GM12864 (cell line): ENCODE results near the gene IQGAP1.

Source experiments
- DNase-seq: peaks from one replicate; pipeline ENCODE4 v3.0.0-alpha.2; 2011; ENCODE audit warnings: low read depth
- H3K4me3 ChIP-seq: 2 replicates; pipeline ENCODE4 v1.5.1; 2011; ENCODE audit warnings: mild to moderate bottlenecking, low read depth, low read length, control low read depth
- TF ChIP-seq, protein P1 (sequence below): IDR thresholded peaks from 2 replicates; pipeline ENCODE4 v1.5.1; 2011; ENCODE audit warnings: low read depth, mild to moderate bottlenecking, moderate library complexity, low read length, control low read depth, inconsistent platforms; ENCODE audit errors: missing control alignments

IQGAP1 gene

DNA sequence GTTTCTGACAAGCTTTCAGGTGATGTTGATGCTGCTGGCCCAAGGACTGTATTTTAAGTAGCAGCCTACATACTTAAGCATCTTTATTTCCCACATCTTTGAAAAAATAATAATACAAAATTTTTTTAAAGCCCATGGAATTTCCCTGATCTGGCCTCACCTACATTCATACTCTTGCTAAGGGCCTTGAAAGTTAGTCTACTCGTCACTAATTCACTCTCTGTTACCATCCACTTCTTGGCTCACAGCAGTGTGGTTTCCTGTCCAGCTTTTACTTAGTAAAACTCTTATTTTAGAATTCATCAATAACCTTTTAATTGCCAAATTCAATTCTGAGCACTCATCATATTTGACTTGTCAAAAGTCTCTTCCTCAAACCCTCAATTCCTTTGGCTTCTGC, 82.4 kb downstream of the IQGAP1 start:
- H3K4me3 ChIP-seq = no peak overlapping the region
- no peak for DNase-seq
- TF ChIP-seq, protein P1, sequence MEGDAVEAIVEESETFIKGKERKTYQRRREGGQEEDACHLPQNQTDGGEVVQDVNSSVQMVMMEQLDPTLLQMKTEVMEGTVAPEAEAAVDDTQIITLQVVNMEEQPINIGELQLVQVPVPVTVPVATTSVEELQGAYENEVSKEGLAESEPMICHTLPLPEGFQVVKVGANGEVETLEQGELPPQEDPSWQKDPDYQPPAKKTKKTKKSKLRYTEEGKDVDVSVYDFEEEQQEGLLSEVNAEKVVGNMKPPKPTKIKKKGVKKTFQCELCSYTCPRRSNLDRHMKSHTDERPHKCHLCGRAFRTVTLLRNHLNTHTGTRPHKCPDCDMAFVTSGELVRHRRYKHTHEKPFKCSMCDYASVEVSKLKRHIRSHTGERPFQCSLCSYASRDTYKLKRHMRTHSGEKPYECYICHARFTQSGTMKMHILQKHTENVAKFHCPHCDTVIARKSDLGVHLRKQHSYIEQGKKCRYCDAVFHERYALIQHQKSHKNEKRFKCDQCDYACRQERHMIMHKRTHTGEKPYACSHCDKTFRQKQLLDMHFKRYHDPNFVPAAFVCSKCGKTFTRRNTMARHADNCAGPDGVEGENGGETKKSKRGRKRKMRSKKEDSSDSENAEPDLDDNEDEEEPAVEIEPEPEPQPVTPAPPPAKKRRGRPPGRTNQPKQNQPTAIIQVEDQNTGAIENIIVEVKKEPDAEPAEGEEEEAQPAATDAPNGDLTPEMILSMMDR = no peak

DNA sequence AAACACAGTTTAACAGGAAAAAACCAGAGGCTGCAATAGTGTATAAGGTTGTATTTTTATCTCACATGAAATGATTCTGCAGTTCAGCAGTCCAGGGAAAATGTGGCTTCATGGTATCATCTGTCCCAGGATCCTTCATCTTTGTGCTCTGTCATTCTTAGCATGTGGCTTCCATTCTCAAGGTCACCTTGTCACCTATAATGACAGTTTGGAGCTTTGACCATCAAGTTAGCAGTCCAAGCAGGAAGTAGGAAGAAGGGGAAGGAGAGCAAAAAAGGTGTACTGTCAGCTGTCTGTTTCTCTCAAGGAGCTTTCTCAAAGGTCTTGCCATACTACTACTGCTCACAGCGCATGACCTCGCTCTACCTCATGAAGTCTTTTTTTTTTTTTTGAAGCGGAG, 83.1 kb downstream of the IQGAP1 start:
- TF ChIP-seq, protein P1 = no peak
- no peak overlapping the region for H3K4me3 ChIP-seq
- DNase-seq = no peak

GRCh38 chr15:90471769-90472168, 83.7 kb downstream of the IQGAP1 start:
- TF ChIP-seq, protein P1 = no peak
- no peak overlapping the region for H3K4me3 ChIP-seq
- DNase-seq = no peak

DNA sequence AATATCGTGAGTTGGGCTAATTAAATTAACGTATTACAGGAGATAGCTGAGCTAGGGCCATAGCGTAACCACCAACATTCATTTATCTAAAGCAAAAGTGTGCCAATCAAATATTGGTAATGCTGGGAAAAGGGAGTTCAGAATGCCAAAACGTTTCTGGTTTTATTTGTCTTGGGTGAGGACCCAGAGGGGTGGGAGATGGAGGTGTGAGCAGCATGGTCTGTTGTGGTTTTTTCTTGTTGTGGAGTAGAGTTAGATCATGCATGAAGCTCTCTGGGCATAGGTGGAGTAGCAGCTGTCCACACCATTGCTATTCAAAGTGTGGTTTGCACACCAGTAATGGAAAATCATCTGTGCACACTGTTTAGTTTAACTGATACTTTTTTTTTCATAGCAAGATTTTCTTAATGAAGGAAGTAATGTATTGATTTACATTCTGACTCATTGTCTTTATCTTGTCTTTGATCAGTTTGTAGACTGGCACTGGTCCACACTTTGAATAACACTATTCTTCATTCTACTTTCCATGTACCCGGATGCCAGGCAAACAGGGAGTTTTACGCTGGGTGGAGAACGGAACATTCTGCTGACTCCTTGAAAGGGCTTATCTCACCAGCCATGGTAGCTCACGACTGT, 90.9 kb downstream of the IQGAP1 start:
- TF ChIP-seq, protein P1 = no peak
- no peak overlapping the region for H3K4me3 ChIP-seq
- DNase-seq = no peak

- TF ChIP-seq, protein P1 = no peak
- DNase-seq = no peak
- no peak overlapping the region for H3K4me3 ChIP-seq
Observed at GRCh38 chr15:90479656-90480055, 91.6 kb downstream of the IQGAP1 start.

GRCh38 chr15:90481023-90481422, 93.0 kb downstream of the IQGAP1 start:
- DNase-seq = no peak
- TF ChIP-seq, protein P1 = no peak
- H3K4me3 ChIP-seq = no peak overlapping the region
